ENCODE data around the gene CD55.

DNA sequence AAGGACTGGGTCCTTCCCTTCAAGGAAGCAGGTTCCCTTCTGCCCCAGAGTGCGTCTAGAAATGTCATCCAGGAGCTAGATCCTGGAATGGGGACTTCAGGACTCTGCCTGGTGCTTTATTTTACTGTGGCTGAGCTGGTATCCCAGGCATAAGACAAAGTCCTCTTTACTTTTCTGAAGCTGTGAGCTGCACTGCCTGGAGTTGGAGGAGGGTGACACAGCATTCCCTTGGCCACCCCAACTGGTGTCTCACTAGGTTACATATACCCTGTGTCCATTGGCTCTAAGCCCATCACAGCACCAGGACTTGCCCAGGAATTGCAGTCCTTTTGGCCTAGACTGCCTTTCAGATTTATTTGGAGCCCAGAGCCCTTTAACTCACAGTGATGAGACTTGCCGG lies 41.8 kb upstream of the CD55 start:
- TF ChIP-seq POLR2AphosphoS5 (IDR thresholded peaks at IDR 0.05): no peak
- TF ChIP-seq, protein P1, sequence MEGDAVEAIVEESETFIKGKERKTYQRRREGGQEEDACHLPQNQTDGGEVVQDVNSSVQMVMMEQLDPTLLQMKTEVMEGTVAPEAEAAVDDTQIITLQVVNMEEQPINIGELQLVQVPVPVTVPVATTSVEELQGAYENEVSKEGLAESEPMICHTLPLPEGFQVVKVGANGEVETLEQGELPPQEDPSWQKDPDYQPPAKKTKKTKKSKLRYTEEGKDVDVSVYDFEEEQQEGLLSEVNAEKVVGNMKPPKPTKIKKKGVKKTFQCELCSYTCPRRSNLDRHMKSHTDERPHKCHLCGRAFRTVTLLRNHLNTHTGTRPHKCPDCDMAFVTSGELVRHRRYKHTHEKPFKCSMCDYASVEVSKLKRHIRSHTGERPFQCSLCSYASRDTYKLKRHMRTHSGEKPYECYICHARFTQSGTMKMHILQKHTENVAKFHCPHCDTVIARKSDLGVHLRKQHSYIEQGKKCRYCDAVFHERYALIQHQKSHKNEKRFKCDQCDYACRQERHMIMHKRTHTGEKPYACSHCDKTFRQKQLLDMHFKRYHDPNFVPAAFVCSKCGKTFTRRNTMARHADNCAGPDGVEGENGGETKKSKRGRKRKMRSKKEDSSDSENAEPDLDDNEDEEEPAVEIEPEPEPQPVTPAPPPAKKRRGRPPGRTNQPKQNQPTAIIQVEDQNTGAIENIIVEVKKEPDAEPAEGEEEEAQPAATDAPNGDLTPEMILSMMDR (IDR thresholded peaks at IDR 0.05): no peak

Measured in prostate gland (tissue), 2 donors.